NK-92 (cell line): Measurements from ENCODE around the gene SLC6A11.

ENCODE experiments used
- DNase-seq: peaks from one replicate; lab custom pipeline; 2025; ENCODE audit not compliant: unreplicated experiment; lab: John Stamatoyannopoulos, UW

The SLC6A11 gene

DNA sequence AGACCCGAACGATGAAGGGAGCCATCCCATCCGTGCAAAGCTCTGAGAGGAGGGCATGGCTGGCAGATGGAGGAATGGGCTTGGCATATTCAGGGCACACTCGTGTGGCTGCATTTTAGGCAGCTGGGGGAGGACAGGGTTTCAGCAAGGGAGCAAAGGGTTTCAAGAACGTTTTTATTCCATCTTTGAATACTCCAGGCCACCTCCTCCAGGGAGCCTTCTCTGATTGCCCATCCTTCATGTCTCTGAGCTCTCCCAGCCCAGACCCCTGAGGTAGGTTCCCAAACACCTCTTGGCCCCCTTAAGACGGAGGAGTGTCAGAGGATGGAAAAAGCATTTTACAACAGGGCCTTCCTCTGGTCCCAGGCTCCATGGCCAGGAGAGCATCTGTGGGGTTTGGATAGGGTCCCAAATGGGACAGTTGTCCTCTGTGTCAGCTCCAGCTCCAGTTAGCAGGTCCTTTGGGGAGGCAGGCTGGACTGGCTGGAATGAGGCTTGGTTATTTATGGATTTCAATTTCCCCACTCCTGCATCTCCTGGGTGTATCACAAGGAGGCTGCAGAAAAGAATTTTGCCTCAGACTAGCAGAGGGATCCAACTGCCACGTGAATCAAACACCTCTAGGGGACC, 158.8 kb downstream of the SLC6A11 start:
- no peak for DNase-seq

DNA sequence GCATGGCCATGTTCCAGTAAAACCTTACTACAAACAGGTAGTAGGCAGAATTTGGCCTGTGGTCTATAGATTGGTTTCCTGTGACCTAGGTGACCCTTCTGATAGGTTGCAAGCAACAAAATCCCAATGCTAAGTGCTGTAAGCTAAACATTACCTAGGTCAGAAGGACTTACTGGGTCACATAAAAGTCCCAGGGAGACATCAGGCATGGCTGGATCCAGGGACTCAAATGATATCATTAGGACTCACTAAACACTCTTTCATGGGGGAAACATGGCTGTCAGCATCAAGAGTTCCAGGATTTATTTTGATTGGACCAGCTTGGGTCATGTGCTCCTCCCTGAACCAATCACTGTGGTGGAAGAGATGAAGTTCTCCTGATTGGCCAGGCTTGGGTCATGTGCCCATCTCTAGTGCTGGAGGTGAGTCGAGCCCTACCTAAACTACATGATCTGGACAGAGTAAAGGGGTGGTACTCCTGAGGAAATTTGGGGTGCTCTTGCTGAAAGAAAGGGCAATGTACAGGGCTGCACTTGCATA, 159.7 kb downstream of the SLC6A11 start:
- no peak for DNase-seq

DNA sequence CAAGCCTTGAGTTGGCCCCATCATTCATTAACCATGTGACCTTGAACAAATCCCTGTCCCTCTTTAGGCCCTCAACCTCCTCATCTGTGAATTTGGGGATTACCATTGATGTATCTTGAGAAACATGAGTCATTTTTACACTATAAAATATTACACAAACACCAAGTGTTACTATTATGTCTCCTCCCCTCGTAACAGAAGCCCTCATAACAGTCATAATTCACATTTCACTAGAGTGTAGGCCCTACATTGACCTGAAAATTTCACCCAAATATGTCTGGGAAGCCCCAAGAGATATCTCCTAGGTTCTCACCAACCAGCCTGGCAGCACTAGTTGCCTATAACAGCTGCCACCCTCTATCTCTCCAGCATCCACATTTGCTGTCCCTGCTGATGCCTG, 160.7 kb downstream of the SLC6A11 start:
- DNase-seq, result no peak

DNA sequence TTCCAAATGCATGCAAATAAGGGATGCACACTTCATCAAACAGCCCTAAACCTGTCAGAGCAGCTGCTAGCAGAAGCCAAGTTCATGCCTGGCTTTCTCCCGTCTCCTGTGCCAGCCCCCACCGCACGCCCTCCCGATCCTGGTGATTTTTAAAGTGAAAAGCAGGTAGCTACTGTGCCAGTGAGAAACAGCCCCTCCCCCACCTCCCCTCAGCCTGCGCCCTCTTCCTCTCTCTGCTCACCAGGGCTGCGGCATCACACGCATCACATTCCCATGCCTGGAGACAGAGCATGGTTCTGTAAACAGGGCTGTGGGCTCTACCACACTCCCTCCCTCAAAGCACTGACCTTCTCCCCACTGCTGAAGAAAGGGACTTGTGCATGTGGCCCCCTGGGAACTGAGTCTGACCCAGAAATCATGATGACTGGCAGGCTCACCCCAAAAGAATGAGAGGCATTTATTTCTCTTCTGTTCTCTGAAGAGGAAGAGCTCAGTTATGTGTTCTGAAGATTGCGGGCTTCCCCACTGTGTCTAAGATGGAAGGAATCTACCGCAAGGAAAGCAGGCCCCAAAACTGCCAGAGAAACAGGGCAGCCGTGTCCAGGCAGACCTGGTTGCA, 162.0 kb downstream of the SLC6A11 start:
- DNase-seq, result no peak

DNA sequence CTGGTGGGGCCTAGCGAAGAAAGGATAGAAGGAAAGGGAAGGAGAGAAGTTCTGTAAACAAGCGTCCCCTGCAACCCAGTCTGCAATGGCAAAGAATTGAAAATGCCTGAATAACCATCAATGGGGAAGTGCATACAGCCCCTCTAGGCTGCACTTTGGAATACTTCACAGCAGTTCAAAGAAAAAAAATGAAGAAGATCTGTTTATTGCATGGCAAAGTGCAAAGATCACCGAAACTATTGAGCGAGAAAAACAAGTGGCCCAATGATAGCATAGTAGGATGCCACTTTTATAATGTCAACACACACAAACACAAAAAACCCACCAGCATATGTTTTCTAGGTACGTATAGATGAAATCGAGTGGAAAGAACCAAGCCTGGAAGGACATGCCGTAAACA, 162.9 kb downstream of the SLC6A11 start:
- DNase-seq, result no peak

DNA sequence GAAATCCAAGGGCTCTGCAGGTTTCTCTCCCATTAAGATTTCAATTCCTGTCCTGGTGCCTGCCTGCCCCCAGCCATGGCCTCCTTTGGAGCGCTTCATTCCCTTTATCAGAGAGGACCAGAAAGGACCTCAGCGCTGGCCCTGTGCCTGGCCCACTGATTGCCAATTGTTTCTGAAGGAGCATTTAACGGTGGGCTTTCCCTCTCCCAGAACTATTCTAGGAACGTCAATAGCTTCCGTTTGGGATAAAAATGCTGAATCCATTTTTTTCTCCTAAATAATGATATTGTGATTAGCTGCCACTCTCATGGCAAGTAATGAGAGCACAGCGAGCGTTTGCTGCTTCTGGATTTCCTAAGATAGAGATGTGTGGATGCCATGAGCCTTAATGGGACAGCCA, 164.3 kb downstream of the SLC6A11 start:
- DNase-seq, result no peak

DNA sequence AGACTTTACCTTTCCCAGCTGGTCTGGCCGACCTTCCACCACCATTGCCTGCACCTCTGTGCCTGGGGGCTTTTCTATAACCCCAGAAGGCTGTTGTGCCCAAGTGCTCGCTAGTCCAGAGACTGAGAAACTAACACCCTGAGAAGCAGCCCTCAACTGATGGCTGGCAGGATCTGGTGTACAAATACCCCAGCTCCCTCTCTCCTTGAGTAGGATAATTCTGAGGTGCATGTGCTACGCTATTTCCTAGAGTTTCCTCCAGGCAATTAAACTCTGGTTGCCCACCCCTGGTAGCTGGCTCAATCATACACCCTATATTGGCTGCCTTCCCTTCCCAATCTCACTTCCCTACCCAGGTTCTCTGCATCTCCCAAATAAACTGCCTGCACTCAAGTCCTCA, 165.0 kb downstream of the SLC6A11 start:
- DNase-seq, result no peak

DNA sequence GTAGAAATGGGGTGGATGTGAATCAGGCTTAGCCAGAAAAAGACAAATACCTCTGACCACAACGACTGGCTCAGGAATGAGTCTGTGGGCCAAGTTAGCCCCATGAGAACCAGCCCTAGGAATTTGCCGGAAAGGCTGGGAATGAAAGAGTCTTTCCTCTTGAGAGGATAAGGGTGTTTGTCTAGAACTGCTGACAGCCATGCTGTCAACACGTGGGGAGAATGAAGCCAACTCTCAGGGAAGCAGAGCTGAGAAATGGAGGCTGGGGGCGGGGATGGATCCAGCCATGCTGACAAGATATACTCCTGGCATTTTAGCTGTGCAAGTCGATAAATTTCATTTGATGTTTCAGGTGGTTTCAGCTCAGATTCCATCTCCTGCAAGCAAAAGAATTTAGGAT, 165.9 kb downstream of the SLC6A11 start:
- DNase-seq, result no peak

DNA sequence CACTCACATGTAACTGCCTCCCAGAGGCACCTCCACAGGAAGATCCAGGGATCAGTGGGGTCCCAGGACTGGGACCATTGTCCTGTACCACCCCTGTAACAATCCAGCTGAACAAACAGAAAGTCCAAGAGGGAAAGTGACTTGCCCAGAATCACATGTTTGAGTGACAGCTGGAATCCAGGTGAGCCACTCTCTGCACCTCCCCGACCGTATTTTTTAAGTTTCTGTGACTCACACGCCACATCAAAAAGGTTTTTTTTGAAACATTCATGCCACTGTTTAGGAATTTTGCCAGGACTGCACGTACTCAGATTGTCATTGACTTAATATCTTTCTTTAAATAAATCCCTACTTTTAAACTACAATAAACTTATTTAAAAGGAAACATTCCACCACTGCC, 166.8 kb downstream of the SLC6A11 start:
- DNase-seq, result no peak

DNA sequence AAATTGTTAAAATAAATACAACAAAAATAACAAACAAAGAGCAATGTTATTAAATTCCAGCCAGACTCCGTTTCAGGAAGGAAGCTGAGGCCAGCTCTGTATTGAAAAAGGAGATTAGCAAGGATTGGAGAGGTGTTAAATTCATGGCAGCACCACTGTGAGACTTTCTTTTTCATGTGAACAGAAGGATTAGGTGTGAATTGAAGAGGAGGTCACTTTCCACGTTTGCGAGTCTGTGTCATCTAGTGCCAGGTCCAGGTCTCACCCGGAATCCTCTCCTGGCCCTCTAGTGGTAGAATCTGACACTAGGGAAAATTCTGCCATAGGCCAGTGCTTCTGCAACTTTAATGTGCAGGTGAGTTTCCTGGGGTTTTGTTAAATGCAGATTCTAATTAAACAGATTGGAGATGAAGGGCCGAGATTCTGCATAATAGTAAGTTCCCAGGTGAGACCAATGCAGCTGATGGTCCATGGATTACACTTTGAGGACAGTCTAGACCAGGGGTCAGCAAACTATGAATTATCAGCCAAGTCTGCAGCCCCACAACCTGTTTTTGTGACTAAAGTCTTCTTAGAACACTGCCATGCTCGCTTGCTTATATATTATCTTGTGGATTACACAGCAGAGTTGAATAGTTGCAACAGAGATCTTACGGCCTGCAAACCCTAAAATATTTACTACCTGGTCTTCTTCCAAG, 167.3 kb downstream of the SLC6A11 start:
- no peak for DNase-seq

DNA sequence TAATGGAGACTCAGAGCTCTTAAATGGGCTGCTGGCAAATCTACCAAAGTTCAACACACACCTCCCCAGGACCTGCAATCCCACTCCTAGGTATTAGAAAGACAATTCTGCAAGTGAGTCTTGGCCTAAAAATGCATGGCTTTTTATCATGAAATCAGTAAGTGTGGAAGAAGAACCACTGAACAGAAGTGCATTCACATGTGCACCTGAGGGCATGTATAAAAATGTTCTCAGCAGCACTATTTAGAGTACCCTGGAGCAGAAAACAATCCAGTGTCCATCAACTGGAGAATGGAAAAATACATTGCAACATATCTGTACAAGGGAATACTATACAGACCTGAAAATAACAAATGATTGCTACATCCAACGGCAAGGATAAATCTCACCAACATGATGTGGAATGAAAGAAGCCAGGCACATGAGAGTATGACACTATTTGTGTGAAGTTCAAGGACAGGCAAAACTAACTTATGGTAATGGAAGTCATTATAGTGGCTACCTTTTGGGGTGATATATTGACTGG, 168.4 kb downstream of the SLC6A11 start:
- DNase-seq, result no peak

DNA sequence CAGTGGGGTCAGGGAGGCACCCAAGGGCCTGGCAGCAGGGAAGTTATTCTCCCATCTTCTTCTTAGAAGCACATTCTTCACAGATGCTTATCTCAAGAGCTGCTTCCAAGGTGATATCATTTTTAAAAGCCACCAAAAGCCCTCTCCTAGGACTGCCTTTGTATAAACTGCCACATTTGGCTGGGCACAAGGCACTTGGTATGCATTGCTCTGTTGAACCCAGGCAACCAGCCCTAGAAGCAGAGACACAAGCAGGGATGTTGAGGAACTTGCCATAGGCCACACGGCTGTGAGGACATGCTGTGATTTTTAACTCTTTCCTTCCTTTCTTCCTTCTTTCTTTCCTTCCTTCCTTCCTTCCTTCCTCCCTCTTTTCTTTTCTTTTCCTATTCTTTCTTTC, 169.2 kb downstream of the SLC6A11 start:
- DNase-seq, result no peak

DNA sequence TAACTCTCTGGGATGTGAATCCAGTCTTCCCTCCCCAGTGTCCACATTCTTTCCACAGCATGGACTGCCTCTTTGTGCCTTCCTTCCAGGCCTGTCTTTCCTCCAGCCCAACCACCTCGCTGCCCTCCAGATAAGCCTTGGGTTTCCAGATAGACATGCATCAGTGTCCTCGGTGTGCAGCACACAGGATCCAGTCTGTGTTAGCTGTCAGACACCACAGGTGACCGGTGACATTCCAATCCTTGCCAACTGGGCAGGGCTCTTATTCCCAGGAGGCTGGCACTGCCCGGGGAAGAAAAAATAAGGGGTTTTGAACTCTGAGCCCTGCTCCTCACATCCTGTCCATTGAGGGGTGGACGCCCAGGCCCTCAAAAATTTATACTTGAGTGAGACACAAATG, 170.6 kb downstream of the SLC6A11 start:
- DNase-seq, result no peak

DNA sequence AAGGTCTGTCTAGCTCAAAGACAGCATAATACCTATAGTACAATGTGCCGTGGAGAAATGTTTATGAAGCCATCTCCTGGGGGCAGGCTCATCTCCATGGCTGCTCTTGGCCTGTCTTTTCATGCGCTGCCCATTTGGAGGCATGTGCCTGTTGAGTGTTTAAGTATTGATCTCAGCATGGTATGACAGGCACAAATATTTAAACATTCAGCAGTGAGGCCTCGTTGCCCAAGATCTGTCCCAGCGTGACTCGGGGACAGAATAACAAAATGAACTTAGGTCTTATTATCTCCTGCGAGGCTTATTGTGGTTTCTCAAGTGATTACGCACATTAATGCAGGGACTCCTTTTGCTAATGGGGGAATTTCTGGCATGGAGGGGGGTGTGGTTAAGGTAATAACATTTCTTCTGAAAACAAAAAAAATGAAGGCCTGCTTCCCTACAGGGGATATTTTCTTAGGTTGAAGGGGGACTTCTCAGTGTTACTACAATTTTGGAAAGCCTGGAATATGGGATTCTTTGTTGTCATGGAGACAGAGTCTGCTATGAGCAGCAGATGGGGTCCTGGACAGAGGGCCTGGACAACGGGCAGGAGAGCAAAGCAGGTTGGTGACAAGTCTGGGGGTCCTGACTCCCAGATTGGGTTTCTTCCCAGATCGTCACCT, 172.1 kb downstream of the SLC6A11 start:
- no peak for DNase-seq

DNA sequence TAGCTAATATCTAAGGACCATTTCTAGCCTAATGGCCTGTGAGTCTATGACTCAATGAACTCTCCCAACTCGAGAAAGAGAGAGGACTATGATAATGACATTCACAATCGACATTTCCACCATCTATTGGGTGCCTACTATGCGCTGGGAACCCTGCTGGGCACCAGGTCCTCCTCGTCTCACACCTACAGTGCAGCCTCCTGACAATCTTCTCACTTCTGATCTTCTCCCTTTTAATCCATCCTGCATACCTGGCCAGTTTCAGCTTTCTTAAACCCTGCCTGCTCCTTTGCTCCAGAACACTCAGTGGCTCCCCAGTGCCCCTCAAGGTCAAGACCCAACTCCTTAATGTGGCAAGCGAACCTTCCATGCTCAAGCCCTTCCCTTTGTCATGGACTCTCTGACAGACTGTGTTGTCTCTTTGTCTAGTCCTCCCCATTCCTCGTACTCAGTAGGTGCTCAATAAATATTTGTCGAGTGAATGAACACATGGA, 173.0 kb downstream of the SLC6A11 start:
- DNase-seq, result no peak
